SU-DHL-6 (cell line): ENCODE measurements around the gene TUBB2B.

Experiments used
- H2AFZ ChIP-seq: fragments of 200-600 bp; sonication (generic); 2 replicates; pipeline ENCODE4 v1.6.1; 2014; ENCODE audit warnings: low read depth, mild to moderate bottlenecking, moderate library complexity, mixed read lengths, antibody characterized with exemption, low read length; ENCODE audit not compliant: severe bottlenecking
- H3F3A ChIP-seq: fragments of 200-600 bp; shearing (Covaris generic); 2 replicates; pipeline ENCODE4 v1.6.0; 2016; ENCODE audit warnings: antibody characterized with exemption, mild to moderate bottlenecking; ENCODE audit not compliant: insufficient read depth
- H3K27ac ChIP-seq: fragments of 200-600 bp; sonication (generic); 2 replicates; pipeline ENCODE4 v1.5.1; 2016; ENCODE audit warnings: low read depth, mild to moderate bottlenecking, low read length, moderate library complexity, mixed read lengths
- H3K27me3 ChIP-seq: fragments of 200-600 bp; sonication (generic), shearing (Covaris generic); 2 replicates; pipeline ENCODE4 v1.6.0; 2014; ENCODE audit warnings: mild to moderate bottlenecking, low read length
- H3K36me3 ChIP-seq: fragments of 200-600 bp; sonication (generic); 2 replicates; pipeline ENCODE4 v1.6.1; 2014; ENCODE audit warnings: mild to moderate bottlenecking, low read length, mixed read lengths
- H3K4me2 ChIP-seq: fragments of 300-600, 200-600 bp; shearing (Covaris generic), sonication (generic); 2 replicates; pipeline ENCODE4 v1.6.0; 2014; ENCODE audit warnings: low read length, low read depth, mild to moderate bottlenecking; ENCODE audit not compliant: poor library complexity, severe bottlenecking
- H3K4me3 ChIP-seq: fragments of 200-600 bp; sonication (generic); 2 replicates; pipeline ENCODE4 v1.5.1; 2014; ENCODE audit warnings: antibody characterized with exemption, low read length, mild to moderate bottlenecking, mixed read lengths; ENCODE audit not compliant: insufficient read depth, poor library complexity, severe bottlenecking
- H3K79me2 ChIP-seq: fragments of 200-600 bp; sonication (generic); 2 replicates; pipeline ENCODE4 v1.6.1; 2014; ENCODE audit warnings: mild to moderate bottlenecking, low read length, moderate library complexity; ENCODE audit not compliant: insufficient read depth
- H3K9ac ChIP-seq: fragments of 200-600 bp; sonication (generic); 2 replicates; pipeline ENCODE4 v1.7.0; 2014; ENCODE audit warnings: mild to moderate bottlenecking, low read length
- H3K9me2 ChIP-seq: fragments of 200-600 bp; sonication (generic); replicated peaks from 2 replicates; pipeline ENCODE4 v1.6.1; 2014; ENCODE audit warnings: low read length; ENCODE audit not compliant: insufficient read depth
- H3K9me3 ChIP-seq: fragments of 200-600 bp; sonication (generic); 2 replicates; pipeline ENCODE4 v1.6.1; 2014; ENCODE audit warnings: low read length, mixed read lengths; ENCODE audit not compliant: insufficient read depth
- H4K20me1 ChIP-seq: fragments of 200-600 bp; sonication (generic); 2 replicates; pipeline ENCODE4 v1.6.1; 2014; ENCODE audit warnings: low read depth, mild to moderate bottlenecking, antibody characterized with exemption, low read length, moderate library complexity, mixed read lengths
- EZH2phosphoT487 ChIP-seq: fragments of 200-600 bp; sonication (generic), shearing (Covaris generic); conservative IDR thresholded peaks from 2 replicates; pipeline ENCODE4 v1.6.1; 2018; ENCODE audit warnings: mild to moderate bottlenecking, antibody characterized with exemption, low read length, moderate library complexity, mixed read lengths
- TF ChIP-seq, protein P1 (sequence below): fragments of 200-600 bp; sonication (generic); IDR thresholded peaks from one replicate; pipeline ENCODE4 v1.5.1; 2017; ENCODE audit warnings: antibody characterized with exemption, mild to moderate bottlenecking, low read length, moderate library complexity; ENCODE audit not compliant: insufficient read depth, poor library complexity, severe bottlenecking

Gene TUBB2B

DNA sequence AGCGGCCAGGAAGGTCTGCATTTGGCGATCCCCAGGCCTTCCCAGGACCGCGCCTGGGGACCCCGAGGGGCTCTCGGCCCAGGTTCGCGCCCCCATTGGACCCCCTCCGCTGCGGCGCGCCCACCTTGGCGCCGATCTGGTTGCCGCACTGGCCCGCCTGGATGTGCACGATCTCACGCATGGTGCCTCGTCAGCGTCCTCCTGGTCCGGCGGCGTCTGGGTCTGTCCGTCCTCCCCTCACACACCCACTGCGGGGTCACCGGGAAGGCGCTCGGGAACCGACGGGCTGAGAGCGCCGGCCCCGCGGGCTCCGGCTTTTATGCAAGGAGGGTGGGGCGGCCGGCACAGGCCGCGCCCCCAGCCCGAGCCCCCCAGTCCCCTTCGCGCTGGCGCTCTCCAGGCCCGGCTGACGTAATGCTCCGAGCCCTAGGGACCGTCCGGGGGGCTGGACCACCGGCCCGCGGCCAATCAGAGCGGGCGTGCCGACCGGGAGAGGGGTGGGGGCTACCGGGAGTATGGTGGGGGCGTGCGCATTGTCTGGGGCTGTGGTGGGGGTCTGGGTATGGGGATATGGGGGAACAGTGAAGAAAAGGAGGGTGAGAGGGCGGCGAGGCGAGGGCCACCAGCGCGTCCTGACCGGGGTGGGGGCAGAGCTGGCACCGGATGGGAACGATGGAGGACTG lies at the start of gene TUBB2B:
Gene TUBB2B, minus strand, starts transcription at position 291 of the 683 bp plus-strand sequence. Its CDS starts 110 bp downstream, at position 181.
- TF ChIP-seq, protein P1, sequence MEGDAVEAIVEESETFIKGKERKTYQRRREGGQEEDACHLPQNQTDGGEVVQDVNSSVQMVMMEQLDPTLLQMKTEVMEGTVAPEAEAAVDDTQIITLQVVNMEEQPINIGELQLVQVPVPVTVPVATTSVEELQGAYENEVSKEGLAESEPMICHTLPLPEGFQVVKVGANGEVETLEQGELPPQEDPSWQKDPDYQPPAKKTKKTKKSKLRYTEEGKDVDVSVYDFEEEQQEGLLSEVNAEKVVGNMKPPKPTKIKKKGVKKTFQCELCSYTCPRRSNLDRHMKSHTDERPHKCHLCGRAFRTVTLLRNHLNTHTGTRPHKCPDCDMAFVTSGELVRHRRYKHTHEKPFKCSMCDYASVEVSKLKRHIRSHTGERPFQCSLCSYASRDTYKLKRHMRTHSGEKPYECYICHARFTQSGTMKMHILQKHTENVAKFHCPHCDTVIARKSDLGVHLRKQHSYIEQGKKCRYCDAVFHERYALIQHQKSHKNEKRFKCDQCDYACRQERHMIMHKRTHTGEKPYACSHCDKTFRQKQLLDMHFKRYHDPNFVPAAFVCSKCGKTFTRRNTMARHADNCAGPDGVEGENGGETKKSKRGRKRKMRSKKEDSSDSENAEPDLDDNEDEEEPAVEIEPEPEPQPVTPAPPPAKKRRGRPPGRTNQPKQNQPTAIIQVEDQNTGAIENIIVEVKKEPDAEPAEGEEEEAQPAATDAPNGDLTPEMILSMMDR, result no peak
- peak within 1 kb of the TSS; percentile 55 for H3K27ac ChIP-seq

DNA sequence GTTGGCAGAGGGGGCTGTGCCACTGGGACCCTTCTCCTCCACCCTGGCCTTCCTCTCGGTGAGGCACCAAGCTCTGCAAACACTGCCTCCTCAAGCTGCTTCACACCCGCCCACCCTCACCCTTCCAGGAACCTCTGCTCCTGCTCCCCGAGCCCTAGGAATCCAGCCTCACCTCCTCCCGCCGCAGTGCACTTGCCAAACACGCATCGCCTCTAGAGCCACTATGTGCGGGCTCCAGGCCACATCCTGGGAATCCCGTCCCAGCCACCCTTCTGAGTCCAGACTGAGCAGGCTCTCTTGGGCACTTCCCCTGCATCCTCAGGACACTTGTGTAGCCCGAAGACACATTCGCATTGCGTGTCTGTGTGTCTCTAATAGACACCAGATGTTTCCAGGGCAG lies 49.8 kb upstream of the TUBB2B start:
- TF ChIP-seq, protein P1, result no peak
- no peak for TF ChIP-seq EZH2phosphoT487

More for the DNA sequence above, at the start of gene TUBB2B:
- Histone ChIP-seq H3K9ac (peak within 1 kb of the TSS; percentile 70), H3K27me3 (no peaks in the 10 kb centered on the region), H2AFZ (peak within 1 kb of the TSS; percentile 60), H4K20me1 (no peaks in the 10 kb centered on the region), H3K36me3 (peaks cover 15% of the 10 kb centered on the region; the same call in 1 of the 2 replicates), H3K4me3 (peak within 1 kb of the TSS; percentile 59), H3F3A (peaks cover 25% of the 10 kb centered on the region), H3K4me2 (peak within 1 kb of the TSS; percentile 66), H3K9me3 (no peaks in the 10 kb centered on the region), H3K9me2 (no peaks in the 10 kb centered on the region), H3K79me2 (peaks cover 9% of the 10 kb centered on the region; the same call in 1 of the 2 replicates)

DNA sequence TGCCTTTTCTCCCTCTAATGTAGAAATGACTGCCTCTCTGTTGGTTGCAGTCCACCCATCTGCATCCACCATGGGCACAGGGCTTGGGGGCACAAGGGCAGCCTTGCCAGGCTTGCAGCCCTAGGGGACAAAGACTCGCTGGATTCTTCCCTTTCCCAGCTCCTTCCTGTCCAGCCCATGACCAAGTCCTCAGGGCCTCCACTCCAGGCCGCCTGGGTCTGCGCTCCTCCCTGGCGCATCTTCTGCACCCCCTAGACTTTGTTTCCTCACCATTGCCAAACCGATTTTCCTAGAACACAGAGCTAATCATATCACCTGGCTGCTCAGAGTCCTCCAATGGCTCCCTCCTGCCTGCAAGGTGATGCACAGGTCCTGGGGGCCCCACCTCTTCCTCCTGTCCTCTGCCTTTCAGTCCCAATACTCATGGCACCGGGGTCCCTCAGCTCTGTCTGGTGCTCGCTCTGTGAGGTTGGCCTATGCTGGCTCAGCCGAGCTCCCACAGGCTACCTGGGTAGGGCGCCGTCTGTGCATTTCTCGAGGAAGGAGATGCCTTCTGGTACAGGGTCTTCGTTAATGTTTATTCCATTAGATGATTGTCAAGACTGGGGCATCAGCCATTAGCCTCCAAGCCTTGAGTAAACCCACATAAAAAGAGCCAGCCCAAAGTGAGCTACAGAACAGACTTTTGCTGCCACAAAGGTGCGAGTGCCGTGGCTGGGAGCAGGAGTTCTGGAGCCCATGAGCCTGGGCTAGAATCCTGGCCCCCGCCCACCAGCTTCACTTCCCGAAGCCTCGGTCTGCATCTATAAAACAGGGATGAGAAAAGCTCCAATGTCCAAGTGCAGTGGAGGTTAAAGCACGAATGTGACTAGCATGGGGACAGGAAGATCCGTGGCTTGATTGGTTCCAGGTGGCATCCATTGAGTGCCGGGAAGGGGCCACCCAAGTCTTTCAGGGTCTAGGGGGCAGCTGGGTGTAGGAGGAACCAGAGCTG lies 49.0 kb upstream of the TUBB2B start:
- TF ChIP-seq, protein P1, result no peak
- TF ChIP-seq EZH2phosphoT487, result no peak
- no peak overlapping the region for H3K4me3 ChIP-seq
- no peaks in the 10 kb centered on the region for H3K9me2 ChIP-seq
- H3K27ac ChIP-seq, result no peak overlapping the region
- H3K9me3 ChIP-seq, result no peaks in the 10 kb centered on the region
- peaks cover 10% of the 10 kb centered on the region; the same call in 1 of the 2 replicates for H3F3A ChIP-seq
- no peak overlapping the region for H3K4me2 ChIP-seq
- no peak overlapping the region for H2AFZ ChIP-seq
- no peak overlapping the region for H3K9ac ChIP-seq
- H3K79me2 ChIP-seq, result no peaks in the 10 kb centered on the region
- no peaks in the 10 kb centered on the region for H4K20me1 ChIP-seq
- no peaks in the 10 kb centered on the region for H3K27me3 ChIP-seq
- H3K36me3 ChIP-seq, result no peaks in the 10 kb centered on the region

More for the DNA sequence above, 49.8 kb upstream of the TUBB2B start:
- no peaks in the 10 kb centered on the region for H3K9me2 ChIP-seq
- H3F3A ChIP-seq, result peaks cover 10% of the 10 kb centered on the region; the same call in 1 of the 2 replicates
- H3K4me3 ChIP-seq, result no peak overlapping the region
- no peaks in the 10 kb centered on the region for H4K20me1 ChIP-seq
- no peak overlapping the region for H3K4me2 ChIP-seq
- H3K9me3 ChIP-seq, result no peaks in the 10 kb centered on the region
- H3K79me2 ChIP-seq, result no peaks in the 10 kb centered on the region
- H2AFZ ChIP-seq, result no peak overlapping the region
- H3K36me3 ChIP-seq, result no peaks in the 10 kb centered on the region
- H3K27me3 ChIP-seq, result no peaks in the 10 kb centered on the region
- H3K9ac ChIP-seq, result no peak overlapping the region
- H3K27ac ChIP-seq, result no peak overlapping the region
